Measurements from ENCODE around the gene CTNNA1. TPM values are rescaled to one million over a fixed set of nuclear protein-coding genes. Genes with fewer than 3 reads are reported as not detected.

Gene CTNNA1
- total RNA-seq, 1 donor from 2014 or later, result 598 TPM

DNA sequence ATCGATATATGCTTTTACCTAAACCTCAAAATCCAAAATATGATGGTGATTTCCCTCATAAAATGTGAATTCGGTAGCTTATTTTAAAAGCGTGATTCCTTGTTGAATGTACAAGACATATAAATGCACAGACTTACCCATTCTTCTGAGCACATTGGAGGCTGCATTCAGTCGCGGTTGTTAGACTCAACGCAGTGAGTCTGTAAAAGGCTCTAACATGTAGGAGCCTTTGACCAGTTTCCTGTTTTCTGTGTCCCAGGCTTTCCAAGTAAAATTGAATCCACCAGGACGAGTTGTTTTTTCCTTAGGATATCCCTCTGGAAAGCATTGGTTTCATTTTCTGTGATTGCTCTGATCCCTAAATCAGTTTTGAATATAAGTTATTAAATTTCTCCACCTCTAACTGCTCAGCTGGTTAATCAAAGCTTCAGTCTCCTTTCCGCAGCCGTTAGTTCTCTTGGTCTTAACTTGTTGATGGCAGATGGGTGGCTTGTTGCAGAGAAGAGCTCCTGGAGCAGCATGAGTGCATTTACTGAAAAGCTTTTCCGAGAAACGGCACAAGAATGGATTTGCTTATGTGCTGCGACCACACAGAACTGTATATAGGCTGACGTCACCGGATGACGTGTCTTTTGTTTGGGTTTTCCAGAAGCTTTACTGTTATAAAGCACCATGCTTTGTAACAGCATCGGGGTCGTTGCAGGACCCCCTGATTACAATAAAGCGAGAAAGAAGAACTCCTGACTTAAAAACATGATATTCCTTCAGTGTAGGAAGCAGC is 121.7 kb downstream of the CTNNA1 start, which contains the start of gene LRRTM2:
Gene LRRTM2 (minus strand): TSS at position 565 of the 781 bp plus-strand sequence. CDS start 424 bp downstream, at position 141.
- TF ChIP-seq, protein P1, sequence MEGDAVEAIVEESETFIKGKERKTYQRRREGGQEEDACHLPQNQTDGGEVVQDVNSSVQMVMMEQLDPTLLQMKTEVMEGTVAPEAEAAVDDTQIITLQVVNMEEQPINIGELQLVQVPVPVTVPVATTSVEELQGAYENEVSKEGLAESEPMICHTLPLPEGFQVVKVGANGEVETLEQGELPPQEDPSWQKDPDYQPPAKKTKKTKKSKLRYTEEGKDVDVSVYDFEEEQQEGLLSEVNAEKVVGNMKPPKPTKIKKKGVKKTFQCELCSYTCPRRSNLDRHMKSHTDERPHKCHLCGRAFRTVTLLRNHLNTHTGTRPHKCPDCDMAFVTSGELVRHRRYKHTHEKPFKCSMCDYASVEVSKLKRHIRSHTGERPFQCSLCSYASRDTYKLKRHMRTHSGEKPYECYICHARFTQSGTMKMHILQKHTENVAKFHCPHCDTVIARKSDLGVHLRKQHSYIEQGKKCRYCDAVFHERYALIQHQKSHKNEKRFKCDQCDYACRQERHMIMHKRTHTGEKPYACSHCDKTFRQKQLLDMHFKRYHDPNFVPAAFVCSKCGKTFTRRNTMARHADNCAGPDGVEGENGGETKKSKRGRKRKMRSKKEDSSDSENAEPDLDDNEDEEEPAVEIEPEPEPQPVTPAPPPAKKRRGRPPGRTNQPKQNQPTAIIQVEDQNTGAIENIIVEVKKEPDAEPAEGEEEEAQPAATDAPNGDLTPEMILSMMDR (IDR thresholded peaks at IDR 0.05; ENCODE audit: partially characterized antibody, unreplicated experiment), result no peak
- H3K9me3 Mint-ChIP-seq (ENCODE audit: unreplicated experiment), result peaks cover 8% of the 10 kb centered on the region
- peak within 1 kb of the TSS; percentile 88 for H3K4me3 Mint-ChIP-seq (ENCODE audit: unreplicated experiment)
- H3K4me1 Mint-ChIP-seq (ENCODE audit: low read depth, unreplicated experiment), result peaks cover 51% of the 10 kb centered on the region
- H3K27me3 Mint-ChIP-seq (ENCODE audit: unreplicated experiment), result peaks cover 5% of the 10 kb centered on the region
- no peaks in the 10 kb centered on the region for H3K36me3 Mint-ChIP-seq (ENCODE audit: unreplicated experiment)
- peak within 1 kb of the TSS; percentile 97 for H3K27ac Mint-ChIP-seq (ENCODE audit: unreplicated experiment)
- peak; percentile 52 for DNase-seq

DNA sequence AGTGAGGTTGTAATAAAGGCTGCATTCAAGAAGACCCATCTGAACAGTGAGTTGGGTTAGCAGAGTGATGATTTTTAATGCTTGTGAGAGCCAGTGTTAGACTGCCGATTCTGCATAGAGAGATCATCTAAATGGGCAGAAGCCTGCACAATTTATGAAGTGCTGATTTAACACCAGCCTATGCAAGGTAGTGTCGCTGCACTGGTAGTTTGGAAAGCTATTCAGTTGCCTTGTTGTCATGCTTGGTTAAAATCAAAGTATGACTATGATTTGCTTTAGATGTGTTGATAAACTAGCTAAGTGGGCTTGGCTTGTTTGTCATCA is 122.3 kb downstream of the CTNNA1 start:
- no peak for DNase-seq
- TF ChIP-seq, protein P1 (IDR thresholded peaks at IDR 0.05; ENCODE audit: partially characterized antibody, unreplicated experiment), result no peak
- H3K27ac Mint-ChIP-seq (ENCODE audit: unreplicated experiment), result peak overlapping the region; percentile 97
- H3K36me3 Mint-ChIP-seq (ENCODE audit: unreplicated experiment), result peaks cover 2% of the 10 kb centered on the region
- peaks cover 5% of the 10 kb centered on the region for H3K27me3 Mint-ChIP-seq (ENCODE audit: unreplicated experiment)
- peaks cover 50% of the 10 kb centered on the region for H3K4me1 Mint-ChIP-seq (ENCODE audit: low read depth, unreplicated experiment)
- H3K9me3 Mint-ChIP-seq (ENCODE audit: unreplicated experiment), result peaks cover 14% of the 10 kb centered on the region
- H3K4me3 Mint-ChIP-seq (ENCODE audit: unreplicated experiment), result peak overlapping the region; percentile 88

DNA sequence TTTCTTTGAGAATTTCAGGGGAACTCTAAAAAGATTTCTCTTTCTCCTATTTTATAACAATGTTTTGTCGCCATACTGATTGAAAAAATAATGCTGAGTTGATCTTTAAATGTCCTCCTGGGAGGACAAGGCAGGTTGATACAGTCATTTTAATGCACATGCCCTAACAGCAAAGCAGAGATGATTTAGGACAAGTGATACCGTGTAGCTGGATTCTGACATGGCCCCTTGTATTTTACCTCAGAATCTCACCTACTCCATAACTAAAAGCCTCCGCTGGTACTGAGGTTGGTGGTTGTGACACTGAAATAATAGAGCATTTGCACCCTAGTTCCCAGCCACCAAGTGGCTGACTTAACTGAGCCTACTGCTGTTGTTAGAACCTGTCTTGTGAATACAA is 122.7 kb downstream of the CTNNA1 start:
- H3K4me3 Mint-ChIP-seq (ENCODE audit: unreplicated experiment), result peak overlapping the region; percentile 88
- TF ChIP-seq, protein P1 (IDR thresholded peaks at IDR 0.05; ENCODE audit: partially characterized antibody, unreplicated experiment), result no peak
- H3K36me3 Mint-ChIP-seq (ENCODE audit: unreplicated experiment), result peaks cover 7% of the 10 kb centered on the region
- H3K27ac Mint-ChIP-seq (ENCODE audit: unreplicated experiment), result peak overlapping the region; percentile 97
- peaks cover 5% of the 10 kb centered on the region for H3K27me3 Mint-ChIP-seq (ENCODE audit: unreplicated experiment)
- DNase-seq, result no peak
- peaks cover 17% of the 10 kb centered on the region for H3K9me3 Mint-ChIP-seq (ENCODE audit: unreplicated experiment)
- peaks cover 49% of the 10 kb centered on the region for H3K4me1 Mint-ChIP-seq (ENCODE audit: low read depth, unreplicated experiment)

DNA sequence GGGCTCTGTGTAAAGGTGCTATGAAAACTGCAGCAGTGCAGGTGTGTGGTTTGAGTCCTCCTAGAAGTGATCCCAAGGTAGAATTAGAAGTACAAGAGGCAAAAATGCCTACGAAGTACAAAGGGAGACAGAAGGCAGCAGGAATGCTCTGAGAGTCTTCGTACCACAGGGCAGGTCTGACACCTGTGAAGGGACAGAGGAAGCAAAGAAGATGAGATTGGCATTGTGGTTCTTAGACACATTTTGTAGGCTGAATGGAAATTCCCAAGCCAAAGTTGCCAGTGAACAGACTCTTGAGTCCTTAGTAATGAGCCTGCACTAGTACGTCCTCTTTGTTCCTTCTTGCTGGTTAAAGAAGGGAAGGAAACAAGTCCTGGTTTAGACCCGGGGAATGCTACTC is 123.6 kb downstream of the CTNNA1 start:
- peak overlapping the region; percentile 97 for H3K27ac Mint-ChIP-seq (ENCODE audit: unreplicated experiment)
- peak overlapping the region; percentile 88 for H3K4me3 Mint-ChIP-seq (ENCODE audit: unreplicated experiment)
- no peak for DNase-seq
- H3K27me3 Mint-ChIP-seq (ENCODE audit: unreplicated experiment), result peaks cover 5% of the 10 kb centered on the region
- TF ChIP-seq, protein P1 (IDR thresholded peaks at IDR 0.05; ENCODE audit: partially characterized antibody, unreplicated experiment), result no peak
- peaks cover 42% of the 10 kb centered on the region for H3K4me1 Mint-ChIP-seq (ENCODE audit: low read depth, unreplicated experiment)
- H3K9me3 Mint-ChIP-seq (ENCODE audit: unreplicated experiment), result peaks cover 18% of the 10 kb centered on the region
- H3K36me3 Mint-ChIP-seq (ENCODE audit: unreplicated experiment), result peaks cover 9% of the 10 kb centered on the region
